Hematopoietic multipotent progenitor cell treated with erythropoietin and hydrocortisone succinate and interleukin-3 and kit ligand, for 15 days (in vitro differentiated cells): Measurements from ENCODE around the gene C17orf58.
"Not testable (repeated sequence)": the region's sequence is repeated elsewhere in the genome, so short reads cannot be mapped to it uniquely, and the experiment has no call there.

ENCODE experiments used
- DNase-seq: peaks from one replicate; pipeline ENCODE4 v3.0.0-alpha.2; 2015; ENCODE audit warnings: low spot score

Gene C17orf58

DNA sequence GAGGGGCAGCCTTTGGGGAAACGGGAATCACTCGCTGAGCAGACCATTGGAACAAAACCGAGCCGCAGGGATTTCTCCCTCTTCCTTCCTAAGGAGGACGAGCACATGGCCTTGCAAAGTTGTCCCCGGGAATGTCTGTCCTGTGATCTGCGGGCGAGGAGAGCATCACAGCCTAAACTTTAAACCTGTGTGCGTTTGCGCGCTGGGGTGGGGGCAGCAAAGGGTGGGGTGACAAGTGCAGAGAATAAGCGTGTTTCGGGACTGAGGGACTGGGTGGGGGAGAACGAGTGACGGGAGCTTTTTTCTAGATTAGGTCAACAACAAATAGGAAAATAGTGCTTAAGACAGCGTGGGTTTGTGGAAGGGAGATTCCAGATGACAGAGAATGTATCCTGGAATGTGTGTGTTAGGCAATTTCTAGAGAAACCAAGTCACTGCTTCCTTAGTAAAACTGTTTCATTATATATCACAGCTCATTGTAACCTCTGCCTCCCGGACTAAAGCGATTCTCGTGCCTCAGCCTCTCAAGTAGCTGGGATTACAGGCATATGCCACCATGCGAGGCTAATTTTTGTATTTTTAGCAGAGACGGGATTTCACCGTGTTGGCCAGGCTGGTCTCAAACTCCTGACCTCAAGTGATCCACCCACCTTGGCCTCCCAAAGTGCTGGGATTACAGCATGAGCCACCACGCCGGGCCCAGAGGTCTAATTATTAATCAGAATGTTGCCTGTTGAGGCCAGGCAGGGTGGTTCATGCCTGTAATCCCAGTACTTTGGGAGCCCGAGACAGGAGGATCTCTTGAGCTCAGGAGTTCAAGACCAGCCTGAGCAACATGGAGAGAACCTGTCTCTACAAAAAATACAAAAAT, at the start of gene C17orf58:
Gene C17orf58, minus strand, starts transcription at position 169 of the 871 bp plus-strand sequence. CDS start 271 bp downstream, outside the sequence.
- peak; percentile 8 for DNase-seq

DNA sequence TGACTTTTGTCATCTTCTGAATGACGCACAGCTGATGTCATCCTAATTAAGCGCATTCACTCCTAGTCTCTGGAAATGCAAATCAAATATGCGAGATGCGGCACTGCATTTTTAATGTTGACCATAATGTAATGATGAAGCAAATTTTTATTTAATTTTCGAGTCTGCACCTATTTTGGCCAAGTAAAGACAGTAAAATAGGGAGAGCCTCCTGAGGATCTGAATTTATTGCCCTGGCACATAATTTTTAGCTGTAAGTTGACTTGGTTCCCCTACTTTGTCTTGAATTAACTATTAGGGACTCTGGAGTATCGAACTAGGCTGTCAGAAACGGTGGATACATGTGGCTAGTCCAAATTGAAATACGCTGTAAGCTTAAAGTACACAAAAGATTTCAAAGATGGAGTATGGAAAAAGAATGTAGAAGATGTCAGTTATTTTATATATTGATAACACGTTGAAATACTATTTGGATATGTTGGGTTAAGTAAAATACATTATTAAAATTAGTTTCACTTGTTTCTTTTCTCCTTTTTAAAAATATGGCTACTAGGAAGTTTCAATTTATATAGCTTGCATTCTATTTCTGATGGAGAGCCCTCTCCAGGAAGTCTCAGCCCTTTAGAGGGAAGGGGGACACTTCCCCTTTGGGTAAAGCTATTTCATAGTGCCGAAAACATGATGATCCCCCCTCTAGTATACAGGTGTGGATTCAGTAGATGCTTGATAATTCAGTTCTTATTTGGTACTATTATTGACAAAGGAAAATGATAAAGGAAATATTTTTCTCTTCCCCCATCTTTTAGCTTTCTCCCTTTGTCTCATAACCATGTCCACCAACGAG, 40.3 kb upstream of the C17orf58 start:
- DNase-seq = peak; percentile 74

DNA sequence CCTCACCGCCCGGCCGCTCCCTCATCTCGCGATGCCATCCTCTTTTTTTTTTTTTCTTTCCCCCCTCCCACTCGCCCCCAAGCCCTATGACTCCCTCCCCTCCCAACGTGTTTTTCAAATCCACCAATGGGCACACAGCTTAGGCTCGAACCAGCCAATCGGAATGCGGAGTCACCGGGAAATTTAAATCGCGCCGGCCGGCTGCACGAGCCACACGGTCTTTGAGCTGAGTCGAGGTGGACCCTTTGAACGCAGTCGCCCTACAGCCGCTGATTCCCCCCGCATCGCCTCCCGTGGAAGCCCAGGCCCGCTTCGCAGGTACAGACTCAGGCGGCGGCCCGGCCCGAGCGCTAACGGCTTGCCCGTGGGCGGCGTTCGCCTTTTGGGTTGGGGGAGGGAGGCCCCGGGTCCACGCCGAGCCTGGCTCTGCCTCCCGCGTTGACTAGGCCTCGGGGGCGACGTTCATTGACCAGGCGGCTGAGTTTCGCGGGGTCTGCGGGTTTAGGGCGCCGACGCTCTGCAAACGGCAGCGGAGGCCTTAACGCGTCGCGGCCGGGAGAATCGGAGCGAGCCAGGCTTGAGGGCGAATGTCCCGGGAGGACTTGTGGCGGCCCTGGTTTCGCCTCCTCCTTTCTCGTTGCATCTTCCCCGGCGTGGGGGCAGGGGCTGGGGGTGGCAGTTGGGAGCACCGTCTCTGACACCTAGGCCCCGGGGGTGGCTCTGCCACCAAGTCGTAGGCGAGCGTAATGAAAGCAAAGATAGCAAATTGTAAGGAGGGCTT, 39.4 kb upstream of the C17orf58 start, which contains the start of gene KPNA2:
Gene KPNA2, plus strand, starts transcription at position 213 of the 781 bp plus-strand sequence. CDS start 1,398 bp downstream, outside the sequence.
- peak; percentile 97 for DNase-seq

DNA sequence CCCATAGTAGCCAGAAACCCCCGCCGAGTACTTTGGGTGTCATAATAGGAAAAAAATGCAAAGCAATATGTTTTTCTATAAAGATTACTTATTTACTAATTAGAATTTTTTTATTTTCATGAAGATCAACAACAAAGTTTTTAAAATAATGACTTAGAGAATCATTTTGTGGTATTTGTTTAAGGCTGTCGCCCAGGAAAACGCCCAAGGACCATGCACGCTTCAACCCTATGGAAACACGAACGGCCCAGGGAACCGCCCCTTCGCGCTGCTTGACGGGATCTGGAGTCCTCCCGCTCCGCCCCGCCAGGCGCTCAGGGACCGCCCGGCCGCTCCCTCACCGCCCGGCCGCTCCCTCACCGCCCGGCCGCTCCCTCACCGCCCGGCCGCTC, 38.9 kb upstream of the C17orf58 start:
- DNase-seq = no peak

DNA sequence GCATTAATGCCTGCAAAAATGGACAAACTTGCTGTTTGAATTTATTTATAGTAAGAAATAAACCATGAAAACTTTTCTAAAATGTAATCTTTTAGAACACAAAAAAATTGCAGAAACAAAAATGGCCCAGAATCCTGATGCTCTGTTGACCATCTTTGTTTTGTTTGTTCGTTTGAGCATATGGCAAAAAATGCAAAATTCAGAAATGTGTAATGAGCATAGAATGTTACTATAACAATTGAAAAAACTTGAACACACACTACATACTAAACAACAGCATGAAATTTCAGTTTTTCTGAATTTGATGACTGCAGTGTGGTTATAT, 38.1 kb upstream of the C17orf58 start:
- no peak for DNase-seq

DNA sequence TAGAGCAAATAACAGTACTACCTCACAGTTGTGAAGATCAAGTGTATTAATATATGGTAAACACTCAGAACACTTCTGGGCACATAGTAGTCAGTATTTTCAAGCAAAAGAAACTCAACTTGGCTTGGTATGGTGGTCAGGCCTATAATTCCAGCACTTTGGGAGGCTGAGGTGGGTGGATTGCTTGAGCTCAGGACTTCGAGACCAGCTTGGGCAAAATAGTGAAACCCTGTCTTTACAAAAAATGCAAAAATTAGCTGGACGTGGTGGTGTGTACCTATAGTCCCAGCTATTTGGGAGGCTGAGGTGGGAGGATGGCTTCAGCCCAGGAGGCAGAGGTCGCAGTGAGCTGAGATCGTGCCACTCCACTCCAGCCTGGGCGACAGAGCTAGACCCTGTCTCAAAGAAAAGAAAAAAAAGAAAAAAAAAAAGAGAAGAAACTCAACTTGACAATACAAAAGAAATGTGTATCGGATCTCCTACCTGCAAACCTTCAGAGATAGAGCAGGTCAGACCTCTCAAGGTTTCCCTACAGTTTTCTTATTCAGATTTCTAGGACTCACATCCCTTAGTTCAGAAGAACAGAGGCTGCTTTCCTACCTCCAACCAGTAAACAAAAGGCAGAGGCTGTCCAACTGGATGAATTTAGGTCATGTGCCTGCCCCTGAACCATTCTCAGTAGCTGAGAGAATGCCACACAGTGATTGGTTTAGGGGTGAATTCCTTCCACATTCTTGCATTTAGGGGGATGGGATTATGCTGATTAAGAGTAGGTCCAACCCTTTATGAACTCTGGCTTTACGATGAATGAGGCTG, 37.6 kb upstream of the C17orf58 start:
- no peak for DNase-seq

DNA sequence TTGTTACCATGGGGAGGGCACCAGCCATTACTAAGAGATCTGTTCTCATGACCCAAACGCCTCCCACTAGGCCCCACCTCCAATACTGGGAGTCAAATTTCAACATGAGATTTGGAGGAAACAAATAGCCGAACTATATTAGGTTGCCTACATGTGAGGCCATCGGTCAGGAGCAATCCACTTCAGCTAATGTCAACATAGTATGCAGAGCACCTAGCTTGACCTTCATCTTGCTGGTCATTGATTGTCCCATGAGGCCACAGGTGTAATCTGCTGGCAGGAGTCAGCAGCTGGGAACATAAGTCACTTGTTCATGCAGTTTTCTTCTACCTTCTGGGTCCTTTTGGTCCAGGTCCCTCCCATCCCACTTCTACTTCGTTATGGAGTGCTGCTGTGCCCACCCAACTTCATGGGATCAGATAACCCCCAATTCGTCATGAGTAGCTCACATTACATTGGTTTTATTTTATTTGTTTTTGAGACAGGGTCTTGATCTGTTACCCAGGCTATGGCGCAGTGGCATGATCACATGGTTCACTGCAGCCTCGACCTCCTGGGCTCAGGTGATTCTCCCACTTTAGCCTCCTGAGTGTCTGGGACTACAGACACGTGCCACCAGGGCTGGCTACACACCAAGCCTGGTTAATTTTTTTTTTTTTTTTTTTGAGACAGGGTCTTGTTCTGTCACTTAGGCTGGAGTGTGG, 33.4 kb upstream of the C17orf58 start:
- no peak for DNase-seq

DNA sequence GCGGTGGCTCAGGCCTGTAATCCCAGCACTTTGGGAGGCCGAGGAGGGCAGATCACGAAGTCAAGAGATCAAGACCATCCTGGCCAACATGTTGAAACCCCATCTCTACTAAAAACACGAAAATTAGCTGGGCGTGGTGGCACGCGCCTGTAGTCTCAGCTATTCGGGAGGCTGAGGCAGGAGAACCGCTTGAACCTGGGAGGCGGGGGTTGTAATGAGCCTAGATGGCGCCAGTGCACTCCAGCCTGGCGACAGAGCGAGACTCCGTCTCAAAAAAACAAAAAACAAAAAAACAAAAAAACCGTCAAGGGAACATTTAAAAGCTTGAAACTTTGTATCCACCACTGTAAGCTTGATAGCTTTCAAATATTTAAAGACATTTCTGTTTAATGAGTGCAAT, 26.3 kb upstream of the C17orf58 start:
- not testable (repeated sequence) for DNase-seq

DNA sequence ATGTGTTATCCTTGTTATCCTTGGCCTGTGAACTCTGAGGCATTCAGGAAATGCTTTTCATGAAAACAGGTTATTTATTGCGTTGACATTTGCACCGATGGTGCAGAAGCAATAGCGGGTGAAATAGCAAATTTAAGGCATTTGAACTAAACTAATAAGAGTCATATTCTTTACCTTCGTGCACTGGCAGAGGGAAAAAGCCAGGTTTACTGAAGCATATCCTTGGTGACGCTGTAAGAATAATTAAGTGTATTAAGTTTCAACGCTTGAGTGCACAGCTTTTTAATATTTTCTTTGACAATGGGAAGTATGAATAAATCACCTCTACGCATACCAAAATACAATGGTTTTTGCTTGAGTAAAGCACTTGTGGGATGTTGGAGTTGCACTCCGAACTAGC, 25.7 kb upstream of the C17orf58 start:
- DNase-seq = no peak

DNA sequence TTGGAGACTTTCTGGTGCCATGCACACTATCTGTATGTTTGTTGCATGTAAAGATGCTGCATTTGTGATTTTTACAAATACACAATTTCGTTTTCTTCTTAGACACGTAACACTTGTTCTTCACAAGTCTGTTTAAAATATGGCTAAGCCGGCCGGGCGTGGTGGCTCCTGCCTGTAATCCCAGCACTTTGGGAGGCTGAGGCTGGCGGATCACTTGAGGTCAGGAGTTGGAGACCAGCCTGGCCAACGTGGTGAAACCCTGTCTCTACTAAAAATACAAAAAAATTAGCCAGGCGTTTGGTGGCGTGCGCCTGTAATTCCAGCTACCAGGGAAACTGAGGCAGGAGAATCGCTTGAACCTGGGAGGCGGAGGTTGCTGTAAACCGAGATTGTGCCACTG, 24.5 kb upstream of the C17orf58 start:
- DNase-seq = not testable (repeated sequence)

DNA sequence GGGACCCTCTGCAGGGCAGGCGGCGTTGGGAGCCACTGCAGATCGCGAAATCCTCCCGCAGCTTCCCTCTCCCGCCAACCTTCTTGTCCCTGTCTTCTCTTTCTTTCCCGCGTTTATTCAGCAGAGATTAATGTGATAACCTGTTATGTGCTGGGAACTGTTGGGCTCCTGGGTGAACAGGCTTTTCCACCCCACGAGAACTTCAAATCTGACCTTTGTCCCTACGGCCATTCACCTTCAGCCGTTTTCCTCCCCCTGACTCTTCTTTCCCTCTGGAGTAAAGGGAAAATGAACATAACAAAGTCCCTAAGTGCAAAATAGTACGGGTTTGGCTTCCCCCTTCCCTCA, 24.1 kb upstream of the C17orf58 start:
- no peak for DNase-seq

DNA sequence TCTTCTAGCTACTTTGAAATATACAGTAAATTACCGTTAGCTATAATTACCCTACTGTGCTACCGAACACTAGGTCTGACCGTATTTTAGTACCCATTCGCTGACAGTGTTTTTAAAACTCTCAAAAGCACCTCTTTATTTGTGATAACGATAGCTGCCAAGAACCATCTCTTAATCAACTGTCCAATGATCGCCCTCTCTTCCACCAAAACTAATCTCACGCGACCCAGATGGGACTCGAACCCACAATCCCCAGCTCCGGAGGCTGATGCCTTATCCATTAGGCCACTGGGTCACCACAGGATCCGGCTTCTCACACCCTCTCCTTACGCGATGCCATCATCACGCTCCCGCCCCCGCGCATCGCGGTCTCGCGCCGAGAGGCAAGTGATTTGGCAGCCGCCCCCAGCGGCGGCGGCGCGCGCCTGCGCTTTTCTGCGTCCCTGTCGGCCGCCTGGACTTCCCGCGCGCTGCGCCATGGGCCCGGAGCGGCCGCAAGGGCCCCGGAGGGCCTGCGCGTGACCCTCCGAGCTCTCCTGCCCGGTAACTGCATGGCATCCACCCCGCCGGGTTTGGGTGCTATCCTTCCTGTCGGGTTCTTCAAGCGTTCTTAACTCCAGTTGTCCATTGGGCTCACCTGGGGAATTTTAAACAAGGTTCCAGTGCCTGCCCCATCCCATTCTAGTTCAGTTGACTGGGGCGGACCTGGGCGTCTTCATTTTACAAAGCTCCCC, 23.6 kb upstream of the C17orf58 start:
- DNase-seq = peak; percentile 94

DNA sequence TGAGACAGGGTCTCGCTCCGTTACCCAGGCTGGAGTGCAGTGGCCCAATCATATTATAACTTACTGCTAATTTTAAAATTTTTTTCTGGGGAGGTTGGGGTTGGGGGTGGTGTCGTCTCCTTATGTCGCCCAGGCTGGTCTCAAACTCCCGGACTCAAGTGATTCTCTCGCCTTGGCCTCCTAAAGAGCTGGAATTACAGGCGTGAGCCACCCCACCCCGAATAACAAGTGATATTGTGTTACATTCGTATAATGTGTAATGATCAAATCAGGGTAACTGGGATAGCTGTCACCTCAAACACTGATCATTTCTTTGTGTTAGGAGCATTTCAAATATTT, 23.0 kb upstream of the C17orf58 start:
- DNase-seq = no peak

DNA sequence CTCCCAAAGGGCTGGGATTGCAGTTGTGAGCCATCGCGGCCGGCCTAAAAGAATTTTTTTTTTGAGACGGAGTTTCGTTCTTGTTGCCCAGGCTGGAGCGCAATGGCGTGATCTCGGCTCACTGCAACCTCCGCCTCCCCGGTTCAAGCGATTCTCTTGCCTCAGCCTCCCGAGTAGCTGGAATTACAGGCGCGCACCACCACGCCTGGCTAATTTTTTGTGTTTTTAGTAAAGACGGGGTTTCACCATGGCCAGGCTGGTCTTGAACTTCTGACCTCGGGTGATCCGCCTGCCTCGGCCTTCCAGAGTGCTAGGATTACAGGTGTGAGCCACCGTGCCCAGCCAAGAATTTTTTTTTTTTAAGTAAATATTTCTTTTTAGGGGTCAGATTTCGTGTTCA, 22.2 kb upstream of the C17orf58 start:
- DNase-seq = not testable (repeated sequence)

DNA sequence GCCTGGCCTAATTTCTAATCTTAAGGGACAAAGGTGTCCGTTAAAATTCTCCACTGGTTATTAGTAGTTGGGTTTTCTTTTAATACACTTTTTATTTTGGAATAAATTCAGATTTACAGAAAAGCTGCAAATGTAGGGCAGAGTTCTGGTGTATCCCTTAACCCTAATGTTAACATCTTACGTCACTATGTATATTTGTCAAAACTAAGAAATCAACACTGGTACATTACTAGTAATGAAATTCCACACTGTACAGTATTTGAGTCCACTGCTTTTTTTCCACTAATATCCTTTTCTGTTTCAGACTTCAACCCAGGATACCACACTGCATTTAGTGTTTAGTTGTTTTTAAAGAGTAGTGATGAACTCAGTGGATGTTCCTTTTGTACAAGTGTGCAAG, 20.6 kb upstream of the C17orf58 start:
- no peak for DNase-seq

DNA sequence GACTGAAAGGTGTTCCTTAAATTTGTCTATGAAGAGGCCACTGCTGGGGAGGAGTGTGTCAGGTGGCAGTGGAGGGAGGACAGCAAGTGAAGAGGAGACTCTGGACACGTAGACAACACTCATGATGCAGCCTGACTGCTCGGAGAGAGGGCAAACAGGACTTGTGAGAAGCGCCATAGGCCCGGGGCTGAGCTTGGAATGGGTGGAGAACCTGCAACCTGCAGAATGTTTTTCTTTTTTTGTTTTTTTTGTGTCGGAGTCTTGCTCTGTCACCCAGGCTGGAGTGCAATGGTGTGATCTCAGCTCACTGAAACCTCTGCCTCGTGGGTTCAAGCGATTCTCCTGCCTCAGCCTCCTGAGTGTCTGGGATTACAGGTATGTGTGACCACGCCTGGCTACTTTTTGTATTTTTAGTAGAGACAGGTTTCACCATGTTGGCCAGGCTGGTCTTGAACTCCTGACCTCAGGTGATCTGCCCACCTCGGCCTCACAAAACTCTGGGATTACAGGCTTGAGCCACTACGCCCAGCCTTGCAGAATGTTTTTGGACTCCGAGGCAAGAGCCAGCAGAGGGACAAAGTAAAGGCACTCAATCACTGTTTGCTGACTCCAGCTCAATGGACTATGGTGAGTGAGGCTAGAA, 18.9 kb upstream of the C17orf58 start:
- DNase-seq = no peak

DNA sequence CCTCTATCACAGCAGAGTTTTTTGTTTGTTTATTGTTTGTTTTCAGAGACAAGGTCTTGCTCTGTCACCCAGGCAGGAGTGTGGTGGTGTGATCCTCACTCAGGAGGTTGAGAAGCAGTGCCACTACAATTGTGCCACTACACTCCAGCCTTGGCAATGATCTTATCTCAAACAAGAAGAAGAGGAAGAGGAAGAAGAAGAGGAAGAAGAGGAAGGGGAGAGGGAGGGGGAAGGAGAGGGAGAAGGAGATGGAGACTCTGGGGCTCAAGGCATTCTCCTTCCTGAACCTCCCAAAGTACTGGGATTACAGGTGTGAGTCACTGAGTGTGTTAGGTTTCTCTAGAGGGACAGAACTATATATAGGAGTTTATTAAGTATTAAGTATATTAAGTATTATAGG, 17.1 kb upstream of the C17orf58 start:
- no peak for DNase-seq

DNA sequence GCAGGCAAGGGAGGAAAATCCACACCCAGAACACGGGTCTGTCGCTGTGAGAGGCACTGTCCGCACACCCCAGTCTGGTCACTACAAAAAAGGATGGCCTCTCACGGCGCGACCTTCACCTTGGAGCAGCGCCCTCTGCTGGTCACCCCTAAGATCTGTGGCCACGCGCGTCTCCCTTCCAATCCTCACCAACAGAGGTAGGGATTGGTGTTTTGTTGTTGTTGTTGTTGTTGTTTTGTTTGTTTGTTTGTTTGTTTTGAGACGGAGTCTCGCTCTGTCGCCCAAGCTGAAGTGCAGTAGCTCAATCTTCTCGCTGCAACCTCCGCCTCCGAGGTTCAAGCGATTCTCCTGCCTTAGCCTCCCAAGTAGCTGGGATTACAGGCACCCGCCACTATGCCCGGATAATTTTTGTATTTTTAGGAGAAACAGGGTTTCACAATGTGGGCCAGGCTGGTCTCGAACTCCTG, 15.0 kb upstream of the C17orf58 start:
- DNase-seq = peak; percentile 76

DNA sequence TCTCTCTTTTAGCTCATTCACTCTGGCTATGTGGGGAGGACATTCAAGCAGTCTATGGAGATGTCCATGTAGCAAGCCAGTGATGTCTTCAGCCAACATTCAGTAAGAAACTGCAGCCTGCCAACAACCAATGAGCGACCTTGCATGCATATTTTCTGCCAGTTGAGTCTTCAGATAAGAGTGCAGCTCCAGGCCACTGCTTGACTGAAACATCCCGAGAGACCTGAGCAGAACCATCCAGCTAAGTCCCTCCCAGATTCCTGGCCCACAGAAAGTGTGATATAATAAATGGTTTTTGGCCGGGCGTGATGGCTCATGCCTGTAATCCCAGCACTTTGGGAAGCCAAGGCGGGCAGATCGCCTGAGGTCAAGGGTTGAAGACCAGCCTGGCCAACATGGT, 10.5 kb upstream of the C17orf58 start:
- no peak for DNase-seq

DNA sequence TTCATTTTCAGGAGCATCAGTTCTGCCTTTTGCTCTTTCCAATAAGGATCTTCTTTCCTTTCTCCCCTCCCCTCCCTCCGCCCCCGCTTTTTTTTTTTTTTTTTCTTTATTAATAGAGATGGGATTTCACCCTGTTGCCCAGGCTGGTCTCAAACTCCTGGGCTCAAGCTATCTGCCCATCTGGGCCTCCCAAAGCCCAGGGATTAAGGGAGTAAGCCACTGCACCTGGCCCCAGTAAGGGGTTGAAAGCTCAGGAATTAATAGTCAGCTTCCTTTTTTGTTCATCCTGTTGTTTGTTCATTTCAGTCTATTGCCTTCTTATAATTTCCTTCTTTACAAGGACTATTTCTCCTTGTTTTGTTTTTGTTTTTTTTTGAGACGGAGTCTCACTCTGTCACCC, 7.9 kb upstream of the C17orf58 start:
- DNase-seq = no peak
